Measurements from ENCODE around the gene HOXB1. TPM values are rescaled to one million over a fixed set of nuclear protein-coding genes. Genes with fewer than 3 reads are reported as not detected.

Gene HOXB1
- total RNA-seq, 4 donors from 2014 or later: not detected

DNA sequence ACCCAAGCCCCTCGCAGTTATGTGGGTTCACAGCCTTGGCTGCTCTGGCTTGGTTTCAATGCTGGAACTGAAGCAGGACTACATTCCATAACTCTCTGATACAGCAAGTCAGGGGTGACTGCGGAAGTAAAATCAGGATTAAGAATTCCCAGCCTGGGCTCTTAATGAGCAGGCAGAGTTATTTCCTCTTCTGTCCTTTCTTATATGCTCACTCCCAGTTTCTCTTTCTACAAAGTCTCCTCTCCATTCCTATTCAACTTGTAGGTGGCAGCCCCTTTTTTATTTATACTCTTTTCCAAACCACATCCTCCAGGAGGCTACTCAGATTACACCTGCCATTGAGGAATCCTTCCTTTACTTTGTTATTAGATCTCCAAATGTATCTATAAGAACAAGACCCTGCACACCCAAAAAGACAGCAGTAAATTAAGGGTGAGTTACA, 40.3 kb downstream of the HOXB1 start:
- H3K27ac ChIP-seq: no peak overlapping the region

DNA sequence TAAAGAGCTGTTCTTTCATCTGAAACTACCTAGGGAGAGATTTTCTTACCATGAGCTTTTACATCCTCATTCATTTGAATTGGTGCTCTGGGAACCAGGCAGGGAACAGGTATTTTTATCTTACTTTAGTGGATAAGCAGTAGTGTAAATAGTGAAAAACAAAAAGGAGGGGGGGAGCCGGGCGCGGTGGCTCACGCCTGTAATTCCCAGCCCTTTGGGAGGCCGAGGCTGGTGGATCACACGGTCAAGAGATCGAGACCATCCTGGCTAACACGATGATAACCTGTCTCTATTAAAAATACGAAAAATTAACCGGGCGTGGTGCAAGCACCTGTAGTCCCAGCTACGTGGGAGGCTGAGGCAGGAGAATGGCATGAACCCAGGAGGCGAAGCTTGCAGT, 41.0 kb downstream of the HOXB1 start:
- Histone ChIP-seq H3K4me1 (peaks cover 0 to 10% (median 3%) of the 10 kb centered on the region in 4 donors), H3K4me3 (no peak overlapping the region), H3K27ac (no peak overlapping the region), H3K27me3 (peaks cover 0 to 68% of the 10 kb centered on the region in 2 donors), H3K36me3 (no peaks in the 10 kb centered on the region), H3K9me3 (no peaks in the 10 kb centered on the region)
- DNase-seq (ENCODE audit: low spot score in 2 of 2): no peak
- no peak for TF ChIP-seq POLR2A (IDR thresholded peaks at IDR 0.05)
- TF ChIP-seq, protein P1, sequence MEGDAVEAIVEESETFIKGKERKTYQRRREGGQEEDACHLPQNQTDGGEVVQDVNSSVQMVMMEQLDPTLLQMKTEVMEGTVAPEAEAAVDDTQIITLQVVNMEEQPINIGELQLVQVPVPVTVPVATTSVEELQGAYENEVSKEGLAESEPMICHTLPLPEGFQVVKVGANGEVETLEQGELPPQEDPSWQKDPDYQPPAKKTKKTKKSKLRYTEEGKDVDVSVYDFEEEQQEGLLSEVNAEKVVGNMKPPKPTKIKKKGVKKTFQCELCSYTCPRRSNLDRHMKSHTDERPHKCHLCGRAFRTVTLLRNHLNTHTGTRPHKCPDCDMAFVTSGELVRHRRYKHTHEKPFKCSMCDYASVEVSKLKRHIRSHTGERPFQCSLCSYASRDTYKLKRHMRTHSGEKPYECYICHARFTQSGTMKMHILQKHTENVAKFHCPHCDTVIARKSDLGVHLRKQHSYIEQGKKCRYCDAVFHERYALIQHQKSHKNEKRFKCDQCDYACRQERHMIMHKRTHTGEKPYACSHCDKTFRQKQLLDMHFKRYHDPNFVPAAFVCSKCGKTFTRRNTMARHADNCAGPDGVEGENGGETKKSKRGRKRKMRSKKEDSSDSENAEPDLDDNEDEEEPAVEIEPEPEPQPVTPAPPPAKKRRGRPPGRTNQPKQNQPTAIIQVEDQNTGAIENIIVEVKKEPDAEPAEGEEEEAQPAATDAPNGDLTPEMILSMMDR (IDR thresholded peaks at IDR 0.05): no peak
- no peak for TF ChIP-seq EP300 (IDR thresholded peaks at IDR 0.05)
- WGBS, 2 donors: 86 to 88% methylated on average over 13 of the region's 13 CpGs

More for the DNA sequence above, 40.3 kb downstream of the HOXB1 start:
- H3K36me3 ChIP-seq: no peaks in the 10 kb centered on the region
- no peak for TF ChIP-seq EP300 (IDR thresholded peaks at IDR 0.05)
- H3K4me1 ChIP-seq: peaks cover 0 to 10% (median 3%) of the 10 kb centered on the region in 4 donors
- peaks cover 0 to 71% of the 10 kb centered on the region in 2 donors for H3K27me3 ChIP-seq
- no peaks in the 10 kb centered on the region for H3K9me3 ChIP-seq
- no peak overlapping the region for H3K4me3 ChIP-seq
- WGBS, 2 donors: 31 to 44% methylated on average over 2 of the region's 2 CpGs
- DNase-seq (ENCODE audit: low spot score in 2 of 2): no peak

DNA sequence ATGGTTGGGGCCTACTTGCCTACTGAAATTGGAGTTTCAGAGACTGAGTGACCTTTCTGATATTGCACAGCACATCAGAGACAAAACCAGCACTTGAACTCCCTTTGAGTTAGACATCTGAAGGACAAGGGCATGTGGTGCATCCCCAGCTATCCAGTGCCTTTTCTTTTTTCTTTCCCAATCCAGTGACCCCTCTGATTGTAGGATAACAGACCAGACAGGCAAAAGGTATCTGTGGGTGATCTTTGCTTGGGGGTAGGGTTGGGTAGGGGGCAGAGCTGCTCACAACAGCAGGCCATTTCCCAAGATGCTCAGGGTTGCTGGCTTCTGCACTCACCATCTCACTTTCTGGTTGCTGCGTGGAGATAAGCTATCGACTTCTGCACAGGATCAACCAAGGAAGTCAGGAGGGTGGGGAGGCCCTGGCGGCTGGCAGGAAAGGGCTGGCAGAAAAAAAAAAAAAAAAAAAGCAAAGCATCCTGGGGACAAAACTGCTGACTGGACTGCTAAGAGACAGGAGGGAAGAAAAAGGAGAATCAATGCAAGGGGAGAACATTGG, 42.2 kb downstream of the HOXB1 start:
- Histone ChIP-seq H3K27ac (no peak overlapping the region), H3K4me3 (no peak overlapping the region), H3K4me1 (peaks cover 0 to 14% (median 3%) of the 10 kb centered on the region in 4 donors), H3K36me3 (no peaks in the 10 kb centered on the region), H3K9me3 (no peaks in the 10 kb centered on the region), H3K27me3 (peaks cover 0 to 58% of the 10 kb centered on the region in 2 donors)
- 75 to 77% methylated on average over 3 of the region's 3 CpGs for WGBS, 2 donors
- DNase-seq (ENCODE audit: low spot score in 2 of 2): no peak
- no peak for TF ChIP-seq EP300 (IDR thresholded peaks at IDR 0.05)
- TF ChIP-seq POLR2A (IDR thresholded peaks at IDR 0.05): no peak
- TF ChIP-seq, protein P1 (IDR thresholded peaks at IDR 0.05): no peak

DNA sequence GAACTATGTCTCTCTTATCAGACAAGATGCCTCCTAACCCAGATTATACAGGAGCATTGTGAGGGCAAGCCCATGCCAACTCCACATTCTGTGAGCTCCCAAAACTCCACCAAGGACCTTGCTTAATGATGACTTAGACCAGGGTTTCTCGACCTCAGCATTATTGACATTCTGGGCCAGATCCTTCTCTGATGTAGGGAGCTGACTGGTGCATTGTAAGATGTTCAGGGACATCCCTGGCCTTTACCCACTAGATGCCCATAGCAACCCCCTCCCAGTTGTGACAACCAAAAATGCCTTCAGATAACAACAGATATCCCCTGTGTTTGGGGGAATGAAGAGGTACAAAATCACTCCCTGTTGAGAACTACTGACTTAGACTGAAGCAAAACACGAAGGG, 43.6 kb downstream of the HOXB1 start:
- 66 to 74% methylated on average over 2 of the region's 2 CpGs for WGBS, 2 donors
- Histone ChIP-seq H3K27ac (no peak overlapping the region), H3K36me3 (no peaks in the 10 kb centered on the region), H3K4me3 (no peak overlapping the region), H3K9me3 (no peaks in the 10 kb centered on the region), H3K27me3 (peaks cover 0 to 44% of the 10 kb centered on the region in 2 donors), H3K4me1 (peaks cover 0 to 11% (median 1%) of the 10 kb centered on the region in 4 donors)
- no peak for DNase-seq (ENCODE audit: low spot score in 2 of 2)
- TF ChIP-seq POLR2A (IDR thresholded peaks at IDR 0.05) (no peak), EP300 (IDR thresholded peaks at IDR 0.05) (no peak)
- TF ChIP-seq, protein P1 (IDR thresholded peaks at IDR 0.05): no peak

DNA sequence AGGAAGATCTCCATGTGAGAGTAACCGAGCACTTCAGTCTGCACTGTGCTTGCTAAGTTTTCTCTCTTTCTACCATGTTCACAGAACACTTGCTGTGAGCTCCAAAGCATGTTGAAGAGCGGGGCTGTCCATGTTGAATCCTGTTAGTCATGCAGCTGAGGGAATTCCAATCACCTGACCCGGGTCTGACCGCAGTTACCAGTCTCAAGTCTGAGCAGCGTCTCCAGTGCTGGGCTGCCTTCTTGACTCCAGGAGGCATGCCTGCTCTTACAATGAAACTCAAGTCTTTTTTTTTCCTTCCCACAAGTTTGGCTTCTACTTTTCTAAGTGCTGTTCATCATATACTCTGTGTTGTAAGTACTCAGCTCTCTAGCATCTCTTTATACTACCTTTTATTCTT, 44.3 kb downstream of the HOXB1 start:
- Histone ChIP-seq H3K9me3 (no peaks in the 10 kb centered on the region), H3K36me3 (no peaks in the 10 kb centered on the region), H3K27ac (no peak overlapping the region), H3K4me1 (peaks cover 0 to 11% (median 1%) of the 10 kb centered on the region in 4 donors), H3K4me3 (no peak overlapping the region), H3K27me3 (peaks cover 0 to 40% of the 10 kb centered on the region in 2 donors)
- WGBS, 2 donors: 51 to 57% methylated on average over 5 of the region's 5 CpGs
- DNase-seq (ENCODE audit: low spot score in 2 of 2): no peak
- no peak for TF ChIP-seq EP300 (IDR thresholded peaks at IDR 0.05)
- TF ChIP-seq, protein P1 (IDR thresholded peaks at IDR 0.05): no peak
- no peak for TF ChIP-seq POLR2A (IDR thresholded peaks at IDR 0.05)
